CD1c-positive myeloid dendritic cell (primary cell): ENCODE results near the gene SMC4.
"Not testable (repeated sequence)": the region's sequence is repeated elsewhere in the genome, so short reads cannot be mapped to it uniquely, and the experiment has no call there.

Experiments
- DNase-seq: peaks from one replicate; pipeline ENCODE4 v3.0.0-alpha.2; 2016; ENCODE audit errors: extremely low spot score

The SMC4 gene

DNA sequence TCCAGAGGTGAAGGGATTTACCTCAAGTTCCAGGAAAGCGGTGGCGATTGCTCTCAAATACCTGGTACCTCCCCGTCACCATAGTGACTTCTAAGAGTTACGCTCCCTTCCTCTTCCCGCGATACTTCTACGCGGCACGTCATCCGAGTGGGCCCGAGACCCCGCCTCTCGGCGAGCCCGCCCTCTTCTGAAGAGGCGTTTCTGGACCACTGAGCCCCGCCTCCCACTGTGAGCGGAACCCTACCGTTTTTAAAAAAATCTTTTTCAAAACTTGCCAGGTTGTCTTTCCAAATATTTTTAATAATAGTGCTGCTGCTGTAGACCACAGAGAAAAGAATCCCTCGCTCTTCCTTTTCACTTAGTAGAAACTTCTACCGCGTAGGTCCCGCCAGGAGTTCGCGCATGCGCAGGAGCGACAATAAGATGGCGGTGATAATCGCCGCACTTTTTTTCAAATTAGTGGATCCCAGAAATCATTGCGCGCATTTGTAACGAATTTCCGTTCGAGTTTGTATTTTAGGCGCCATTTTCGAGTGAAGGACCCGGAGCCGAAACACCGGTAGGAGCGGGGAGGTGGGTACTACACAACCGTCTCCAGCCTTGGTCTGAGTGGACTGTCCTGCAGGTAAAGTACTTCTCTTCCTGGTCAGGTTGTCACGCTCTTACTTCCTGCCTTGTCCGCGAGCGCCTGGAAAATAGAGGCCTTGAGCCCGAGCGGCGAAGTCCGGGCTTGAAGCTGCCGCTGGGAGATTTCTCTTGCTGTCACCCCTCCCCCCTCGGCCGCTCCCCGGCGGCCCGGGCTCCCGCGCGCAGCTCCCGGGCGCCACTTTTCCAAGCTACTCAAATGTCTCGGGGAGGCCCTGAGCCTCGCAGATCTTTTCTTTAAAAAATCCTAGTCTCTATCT, at the start of gene SMC4, which contains the start of gene IFT80:
Gene SMC4, plus strand, starts transcription at position 526 of the 905 bp plus-strand sequence. CDS start 1,177 bp downstream, outside the sequence.
Gene IFT80, minus strand, starts transcription at position 101 of the 905 bp plus-strand sequence. CDS start 14,625 bp downstream, outside the sequence.
- DNase-seq = peak; percentile 98

DNA sequence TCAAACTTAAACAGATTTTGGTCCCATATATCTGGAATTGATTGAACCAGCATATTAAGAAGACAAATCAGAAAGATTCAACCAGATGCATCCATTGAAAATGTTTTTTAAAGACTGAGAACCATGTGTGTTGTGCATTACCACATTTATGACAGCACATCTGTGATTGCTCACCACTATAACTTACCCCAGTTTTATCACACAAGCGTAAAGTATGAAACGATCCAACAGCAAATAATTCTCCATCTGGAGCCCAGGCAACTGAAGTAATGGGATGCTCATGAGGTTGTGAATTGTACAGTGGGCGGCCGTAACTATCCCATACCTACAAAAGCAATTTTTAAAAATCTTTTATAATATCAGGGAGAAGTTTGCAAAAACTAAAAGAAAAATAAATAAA, 43.6 kb upstream of the SMC4 start:
- no peak for DNase-seq

DNA sequence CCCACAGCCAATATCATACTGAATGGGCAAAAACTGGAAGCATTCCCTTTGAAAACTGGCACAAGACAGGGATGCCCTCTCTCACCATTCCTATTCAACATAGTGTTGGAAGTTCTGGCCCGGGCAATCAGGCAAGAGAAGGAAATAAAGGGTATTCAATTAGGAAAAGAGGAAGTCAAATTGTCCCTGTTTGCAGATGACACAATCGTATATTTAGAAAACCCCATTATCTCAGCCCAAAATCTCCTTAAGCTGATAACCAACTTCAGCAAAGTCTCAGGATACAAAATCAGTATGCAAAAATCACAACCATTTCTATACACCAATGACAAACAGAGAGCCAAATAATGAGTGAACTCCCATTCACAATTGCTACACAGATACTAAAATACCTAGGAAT, 36.6 kb upstream of the SMC4 start:
- not testable (repeated sequence) for DNase-seq

DNA sequence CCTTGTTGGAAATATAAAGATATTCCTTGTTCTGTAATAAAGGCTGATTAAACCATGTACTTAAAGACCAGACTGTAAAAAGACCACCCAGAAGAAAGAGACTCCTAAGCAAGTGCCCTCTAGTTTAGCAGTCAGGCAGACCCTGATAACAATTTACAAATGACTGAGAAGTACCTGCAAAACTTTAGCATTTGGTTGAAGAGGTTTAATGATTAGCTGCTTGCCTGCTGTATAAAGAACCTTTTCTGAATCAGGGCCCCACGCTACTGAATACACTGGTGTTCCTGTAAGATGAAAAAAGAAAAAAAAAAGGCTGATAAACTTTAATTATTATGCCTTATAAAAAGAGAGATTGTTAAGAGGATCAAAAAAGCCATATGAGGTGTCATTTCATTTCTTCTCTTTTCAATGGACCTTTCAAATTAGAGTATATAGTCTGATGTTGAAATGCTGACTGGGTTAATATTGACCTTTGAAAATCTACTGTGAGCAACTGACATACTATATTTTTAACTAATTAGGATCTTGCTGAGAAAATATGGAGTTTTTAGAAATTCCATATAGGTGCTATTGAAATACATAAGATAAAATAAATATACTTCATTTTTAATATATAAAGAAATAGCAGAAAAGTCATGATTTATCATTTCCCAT, 33.5 kb upstream of the SMC4 start:
- no peak for DNase-seq

DNA sequence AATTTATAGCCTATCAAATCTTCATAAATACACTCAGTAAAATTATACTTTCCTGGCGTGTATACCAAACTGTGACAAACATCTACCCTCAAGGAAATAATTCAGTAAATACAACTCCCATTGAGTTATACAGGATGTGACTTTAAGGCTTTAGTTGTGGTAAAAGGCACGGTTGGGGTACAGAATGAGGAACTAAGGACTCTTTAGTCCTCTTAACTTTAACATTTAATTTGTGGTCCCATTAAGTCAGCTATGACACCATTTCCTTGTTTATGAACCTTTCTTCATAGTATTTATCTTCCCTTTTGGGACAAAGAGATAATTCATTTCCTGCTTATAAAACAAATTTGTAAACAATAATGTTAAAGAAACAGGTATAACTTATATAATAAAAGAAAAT, 30.6 kb upstream of the SMC4 start:
- DNase-seq = peak; percentile 5

DNA sequence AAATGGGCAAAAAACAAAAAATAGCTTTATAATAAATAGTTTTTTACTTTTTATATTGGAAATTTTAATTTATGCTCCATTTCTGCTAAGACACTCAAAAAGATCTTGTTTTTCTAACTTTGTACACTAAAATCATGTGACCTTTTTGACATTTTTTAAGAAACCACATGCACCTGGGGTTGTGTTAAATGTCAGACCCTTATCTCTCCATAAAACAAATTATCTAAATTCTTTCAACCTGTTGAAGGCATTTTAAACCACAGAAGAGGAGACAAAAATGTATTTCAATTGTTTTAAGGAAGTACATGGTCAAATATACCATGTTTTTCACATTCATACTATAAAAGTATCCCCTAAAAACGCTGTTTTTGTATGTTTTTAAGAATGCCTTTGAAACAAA, 29.7 kb upstream of the SMC4 start:
- DNase-seq = no peak

DNA sequence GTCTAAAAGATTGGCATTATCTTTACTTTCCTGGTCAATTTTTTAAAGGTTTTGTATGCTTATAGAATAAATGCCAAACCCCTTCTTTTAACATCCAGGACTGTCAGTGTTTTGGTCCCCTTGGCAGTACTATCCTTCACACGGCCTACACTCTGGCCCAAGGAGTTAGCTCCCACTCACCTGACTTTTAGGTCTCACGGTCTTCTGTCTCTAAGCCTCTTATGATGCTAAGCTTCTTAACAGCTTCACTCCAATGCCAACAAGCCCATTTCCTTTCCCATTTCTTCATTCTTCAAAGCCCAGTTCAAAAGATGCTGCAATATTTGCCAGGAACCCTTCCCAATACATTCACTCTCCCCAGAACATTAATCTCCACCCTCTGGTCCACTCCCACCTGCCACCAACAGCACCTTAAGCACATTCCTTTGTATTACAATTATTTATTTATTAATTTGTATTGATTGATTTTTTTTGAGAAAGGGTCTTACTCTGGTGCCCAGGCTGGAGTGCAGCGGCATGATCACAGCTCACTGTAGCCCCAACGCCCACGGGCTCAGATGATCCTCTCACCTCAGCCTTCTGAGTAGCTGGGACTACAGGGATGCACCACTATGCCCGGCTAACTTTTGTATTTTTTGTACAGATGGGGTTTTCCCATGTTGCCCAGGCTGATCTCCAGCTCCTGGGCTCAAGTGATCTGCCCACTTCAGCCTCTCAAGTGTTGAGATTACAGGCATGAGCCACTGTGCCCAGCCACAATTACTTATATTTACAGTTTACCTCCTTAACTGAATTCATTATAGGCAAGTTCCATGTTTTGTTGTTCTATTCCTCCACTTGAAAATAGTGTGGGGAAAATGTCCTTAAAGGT, 28.2 kb upstream of the SMC4 start:
- no peak for DNase-seq

DNA sequence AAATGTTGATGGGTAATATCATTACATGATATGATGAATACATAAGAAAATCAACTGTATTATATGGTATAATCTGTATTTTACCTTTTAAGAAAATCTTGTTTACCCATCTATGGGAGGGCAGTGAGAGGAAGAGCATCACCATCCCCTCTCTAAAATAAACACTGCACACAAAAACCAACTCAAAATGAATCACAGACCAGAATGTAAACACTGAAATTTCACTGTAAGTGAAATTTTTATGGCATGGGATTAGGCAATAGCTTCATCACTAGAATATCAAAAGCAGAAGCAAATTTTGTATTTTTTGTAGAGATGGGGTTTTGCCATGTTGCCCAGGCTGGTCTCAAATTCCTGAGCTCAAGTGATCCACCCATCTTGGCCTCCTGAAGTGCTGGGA, 26.7 kb upstream of the SMC4 start:
- DNase-seq = no peak

DNA sequence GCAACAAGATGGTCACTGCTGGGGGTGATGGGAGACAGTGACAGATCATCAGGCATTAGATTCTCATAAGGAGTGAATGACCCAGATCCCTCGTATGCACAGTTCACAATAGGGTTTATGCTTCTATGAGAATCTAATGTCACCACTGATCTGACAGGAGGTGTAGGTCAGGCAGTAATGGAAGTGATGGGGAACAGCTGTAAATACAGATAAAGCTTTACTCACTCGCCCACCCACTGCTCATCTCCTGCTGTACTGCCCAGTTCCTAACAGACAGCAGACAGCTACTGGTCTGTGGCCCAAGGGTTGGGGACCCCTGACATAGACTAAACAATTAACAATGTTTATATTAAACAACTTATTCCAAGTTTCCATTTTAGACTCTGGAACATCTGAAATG, 25.8 kb upstream of the SMC4 start:
- no peak for DNase-seq

DNA sequence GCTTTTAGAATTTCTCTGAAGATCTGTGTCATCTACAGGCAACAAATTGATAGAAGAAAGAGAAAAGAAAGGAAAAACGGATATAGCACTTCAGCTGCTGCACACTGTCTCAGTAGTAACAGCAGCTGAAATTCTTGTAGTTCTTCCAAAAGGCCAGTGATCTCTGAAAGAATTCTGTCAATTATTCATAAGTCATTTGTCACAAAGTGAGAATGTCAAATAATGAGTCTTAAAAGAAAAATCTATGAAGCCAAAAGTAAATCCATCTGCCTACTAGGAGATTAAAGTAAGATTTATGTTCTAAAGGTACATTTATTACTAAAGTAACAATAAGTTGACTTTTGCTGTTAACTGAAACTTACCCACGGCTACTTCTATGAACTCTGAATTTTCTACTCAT, 25.0 kb upstream of the SMC4 start:
- DNase-seq = no peak

DNA sequence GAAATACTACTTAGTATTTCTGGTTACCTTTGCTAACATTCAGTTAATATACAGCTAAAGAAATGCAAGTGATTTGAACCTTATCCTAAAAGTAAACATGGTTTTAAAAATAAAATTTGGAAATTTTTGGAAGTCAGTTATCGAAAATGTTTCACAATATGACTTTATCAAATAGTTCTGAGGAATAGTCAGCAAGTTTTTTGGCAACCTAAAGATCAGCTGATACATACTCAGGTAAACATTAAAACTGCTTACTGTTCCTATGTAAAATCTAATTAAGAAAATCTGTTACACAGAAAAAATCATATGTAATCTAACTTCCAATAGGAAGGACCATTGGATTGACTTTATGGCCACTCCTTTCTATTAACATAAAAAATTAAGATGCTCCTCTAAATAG, 24.5 kb upstream of the SMC4 start:
- DNase-seq = no peak

DNA sequence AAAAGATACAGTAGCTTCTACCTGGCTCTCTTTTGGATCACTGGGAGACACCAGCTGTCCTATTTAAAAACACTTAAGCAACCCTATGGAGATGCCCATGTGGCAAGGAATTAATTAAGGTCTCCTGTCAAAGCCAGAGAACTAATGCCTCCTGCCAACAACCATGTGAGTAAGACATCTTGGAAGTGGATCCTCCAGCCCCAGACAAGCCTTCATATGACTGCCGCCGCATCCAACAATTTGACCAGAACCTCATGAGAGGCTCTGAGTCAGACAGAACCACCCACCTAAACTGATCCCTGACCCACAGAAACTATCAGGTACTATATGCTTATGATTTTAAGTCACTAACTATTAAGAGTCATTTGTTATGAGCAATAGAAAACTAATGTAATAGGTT, 22.8 kb upstream of the SMC4 start:
- no peak for DNase-seq

DNA sequence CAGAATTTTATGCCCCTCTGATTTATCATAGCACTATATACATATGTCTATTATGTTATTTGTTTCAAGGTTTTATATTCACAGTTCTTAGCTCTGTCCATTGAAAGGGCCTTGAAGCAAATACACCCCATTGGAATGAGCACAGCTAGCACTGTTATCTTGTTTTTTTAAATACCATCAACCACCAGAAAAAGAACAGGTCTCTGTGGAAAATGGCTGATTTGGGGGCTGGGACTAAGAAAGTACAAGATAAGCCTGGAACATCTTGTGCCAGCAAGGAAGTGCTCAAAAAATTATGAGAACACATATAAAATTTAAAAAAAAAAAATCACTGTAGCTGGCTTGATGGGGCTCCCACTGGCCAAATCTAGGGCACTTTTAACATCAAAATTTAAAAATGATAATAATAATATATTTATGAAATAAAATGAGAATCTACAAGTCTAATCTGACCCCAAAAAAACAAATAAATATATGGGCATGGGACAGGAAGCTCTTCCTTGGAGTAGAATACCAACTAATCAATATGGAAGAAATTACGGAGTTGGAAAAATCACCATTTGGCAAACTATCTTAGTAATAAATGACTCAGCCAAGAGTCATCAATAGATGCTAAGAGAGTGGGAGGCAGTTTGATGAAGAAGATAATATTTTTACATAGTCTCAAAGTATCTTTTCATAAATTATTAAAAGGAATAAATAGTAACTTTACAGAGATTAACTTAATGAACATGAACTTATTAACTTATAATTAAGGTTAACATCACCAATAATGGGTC, 20.9 kb upstream of the SMC4 start:
- no peak for DNase-seq

DNA sequence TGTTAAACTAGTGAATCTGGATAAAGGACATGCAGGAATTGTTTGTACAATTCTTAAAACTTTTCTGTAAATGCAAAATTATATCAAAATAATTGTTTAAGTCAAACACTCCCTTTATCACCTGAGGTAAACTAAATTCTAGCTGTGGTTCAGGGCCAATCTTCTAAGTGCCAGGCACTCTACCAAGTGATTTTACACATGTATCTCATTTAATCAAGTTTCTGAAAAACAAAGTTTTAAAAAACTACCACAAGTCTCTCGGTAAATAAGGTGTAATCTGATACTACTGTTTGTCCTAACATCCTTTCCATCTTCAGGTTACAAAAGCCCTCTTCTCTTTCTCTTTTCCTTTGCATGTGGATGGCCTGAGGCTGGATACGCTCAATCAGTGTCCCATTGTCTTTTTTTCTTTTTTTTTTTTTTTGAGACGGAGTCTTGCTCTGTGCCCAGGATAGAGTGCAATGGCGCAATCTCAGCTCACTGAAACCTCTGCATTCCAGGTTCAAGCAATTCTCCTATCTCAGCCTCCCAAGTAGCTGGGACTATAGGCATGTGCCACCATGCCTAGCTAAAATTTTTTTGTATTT, 19.7 kb upstream of the SMC4 start:
- no peak for DNase-seq

DNA sequence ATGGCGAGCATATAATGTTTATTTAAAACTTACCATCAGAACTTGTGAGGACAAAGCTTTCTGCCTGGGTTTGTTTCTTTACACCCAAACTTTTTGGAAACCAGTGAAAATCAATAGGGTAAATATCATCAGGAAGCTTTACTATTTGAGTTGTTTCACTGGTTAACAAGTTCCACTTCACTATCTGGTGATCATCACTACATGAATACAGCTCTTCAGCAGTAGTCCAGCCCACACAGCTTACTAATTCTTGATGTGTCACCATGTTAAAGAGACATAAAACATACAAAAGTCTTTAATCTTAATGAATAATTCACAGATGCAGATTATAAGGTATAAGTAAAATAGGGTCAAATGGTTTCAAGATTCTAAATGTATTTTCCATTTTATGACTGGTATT, 18.0 kb upstream of the SMC4 start:
- DNase-seq = no peak

DNA sequence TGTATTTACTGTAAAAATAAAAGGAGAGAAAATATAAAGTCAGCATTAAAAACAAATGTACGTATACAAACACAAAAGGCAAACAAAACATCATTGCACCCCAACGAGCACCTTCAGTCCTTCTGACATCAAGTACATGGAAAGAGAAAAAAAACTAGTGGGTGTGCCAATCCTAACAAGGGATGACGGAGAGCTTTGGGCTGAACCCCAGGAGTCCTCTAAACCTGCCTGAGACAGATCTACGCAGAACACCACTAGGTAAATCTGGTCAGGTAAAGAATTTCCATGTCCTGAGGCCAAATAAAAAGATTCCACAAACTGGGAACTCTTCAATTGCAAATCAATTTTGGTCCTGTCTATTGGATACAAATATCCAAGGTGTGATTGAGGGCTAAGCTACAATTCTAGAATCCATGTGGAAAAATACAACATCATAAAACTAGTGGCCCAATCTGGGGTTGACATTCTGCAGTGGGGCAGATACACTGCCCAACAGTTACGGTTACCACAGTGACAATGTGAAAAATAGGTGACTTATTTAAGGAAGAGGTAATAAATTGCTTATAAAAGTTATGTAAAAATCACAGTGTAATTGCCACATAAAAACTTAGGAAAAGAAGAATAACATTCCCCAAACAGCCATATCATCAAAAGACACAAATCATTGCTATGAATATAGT, 14.7 kb upstream of the SMC4 start:
- DNase-seq = no peak

DNA sequence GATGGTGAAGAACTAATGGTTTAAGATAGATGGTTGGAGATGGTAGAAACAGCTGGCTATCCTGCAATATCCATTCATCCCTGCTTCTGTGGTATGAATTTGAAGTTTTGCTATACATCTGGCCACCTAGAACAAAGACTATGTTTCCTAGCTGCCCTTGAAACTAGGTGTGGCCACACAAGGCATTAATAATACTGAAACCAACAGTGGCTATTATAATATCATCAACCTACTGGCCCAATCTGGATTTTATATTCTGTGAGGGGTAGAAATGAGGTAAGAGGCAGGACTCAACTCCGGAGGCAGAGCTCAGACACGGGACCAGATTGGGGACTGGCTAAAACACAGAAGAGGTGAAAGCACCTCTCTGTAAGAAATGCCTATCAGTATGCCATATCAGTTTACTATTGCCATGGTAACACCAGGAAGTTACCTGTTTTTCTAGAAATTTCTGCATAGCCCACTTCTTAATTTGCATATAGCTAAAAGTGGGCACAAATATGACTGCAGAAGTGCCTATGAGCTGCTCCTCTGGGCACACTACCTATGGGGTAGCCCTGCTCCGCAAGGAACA, 8.8 kb upstream of the SMC4 start:
- DNase-seq = no peak

DNA sequence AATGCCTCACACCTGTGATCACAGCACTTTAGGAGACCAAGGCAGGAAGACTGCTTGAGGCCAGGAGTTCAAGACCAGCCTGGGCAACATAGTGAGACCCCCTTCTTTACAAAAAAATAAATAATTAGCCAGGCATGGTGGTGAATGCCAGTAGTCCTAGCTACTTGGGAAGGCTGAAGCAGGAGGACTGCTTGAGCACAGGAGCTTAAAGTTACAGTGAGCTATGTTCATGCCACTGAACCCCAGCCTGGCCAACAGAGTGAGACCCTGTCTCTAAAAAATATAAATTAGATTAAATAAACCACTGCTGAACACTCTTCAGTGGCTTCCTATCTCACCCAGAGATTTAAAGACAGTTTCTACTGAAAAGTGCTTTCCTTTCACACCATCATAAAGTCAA, 6.7 kb upstream of the SMC4 start:
- no peak for DNase-seq

DNA sequence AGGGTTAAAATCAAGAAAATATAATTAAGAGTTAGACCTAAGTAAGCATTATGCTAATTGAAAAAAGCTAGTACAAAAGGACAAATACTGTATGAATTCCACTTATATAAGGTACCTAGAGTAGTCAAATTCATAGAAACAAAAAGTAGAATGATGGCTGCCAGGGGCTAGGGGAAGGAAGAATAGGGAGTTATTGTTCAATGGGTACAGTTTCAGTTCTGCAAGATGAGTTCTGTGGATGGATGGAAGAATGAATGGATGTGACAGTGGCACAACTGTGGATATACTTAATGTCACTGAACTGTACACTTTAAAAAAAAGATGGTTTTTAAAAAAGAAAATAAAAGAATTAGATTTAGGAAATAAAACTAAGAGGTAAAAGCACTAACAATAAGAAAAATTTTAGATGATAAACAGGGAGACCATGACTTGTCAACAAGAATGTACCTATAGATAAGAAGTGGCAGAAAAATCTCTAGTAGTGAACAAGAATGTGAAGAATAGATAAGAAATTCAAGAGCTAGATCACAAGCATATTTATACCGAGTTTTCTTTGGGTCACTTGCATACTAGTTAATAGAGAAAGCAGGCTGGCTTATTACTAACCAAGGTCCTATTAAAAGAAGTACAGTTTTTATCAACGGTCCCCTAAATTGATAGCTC, 6.0 kb upstream of the SMC4 start:
- DNase-seq = no peak

DNA sequence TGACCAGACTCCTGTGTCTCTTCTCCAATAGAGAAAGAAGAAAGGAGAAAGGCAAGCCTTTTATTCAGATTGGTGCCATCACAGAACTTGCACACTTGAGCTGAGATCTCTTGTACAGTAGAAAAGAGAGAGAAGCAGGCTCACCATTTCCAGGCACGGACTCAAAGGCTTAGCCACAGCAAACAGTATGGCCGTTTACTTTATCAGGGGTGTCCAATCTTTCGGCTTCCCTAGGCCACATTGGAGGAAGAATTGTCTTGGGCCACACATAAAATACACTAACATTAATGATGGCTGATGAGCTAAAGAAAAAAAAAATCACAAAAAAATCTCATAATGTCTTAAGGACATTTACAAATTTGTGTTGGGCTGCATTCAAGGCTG, 5.4 kb upstream of the SMC4 start:
- DNase-seq = no peak
